GM23338 (cell line): ENCODE measurements around the gene SEMA3E. TPM values are rescaled to one million over a fixed set of nuclear protein-coding genes. Genes with fewer than 3 reads are reported as not detected.

ENCODE experiments used
- ATAC-seq: fragments of 200-7000 bp; cut with Tn5 transposase; 3 replicates; pipeline ENCODE4 v1.9.1; 2020
- DNase-seq: peaks from one replicate; pipeline ENCODE4 v3.0.0-alpha.2; 2015; ENCODE audit warnings: low spot score
- H2AFZ ChIP-seq: fragments of 200-600 bp; sonication (generic); 2 replicates; pipeline ENCODE4 v1.8.0; 2016; ENCODE audit warnings: antibody characterized with exemption, mild to moderate bottlenecking, moderate library complexity
- H3F3A ChIP-seq: fragments of 200-600 bp; sonication (generic); replicated peaks from 2 replicates; pipeline ENCODE4 v1.8.0; 2017; ENCODE audit warnings: antibody characterized with exemption, mixed run types, low read depth
- H3K27ac ChIP-seq: fragments of 200-600 bp; sonication (generic); 2 replicates; pipeline ENCODE4 v1.6.1; 2016; ENCODE audit warnings: low read depth
- H3K27me3 ChIP-seq: fragments of 200-600 bp; sonication (generic); 2 replicates; pipeline ENCODE4 v1.8.0; 2016; ENCODE audit warnings: mild to moderate bottlenecking, mixed run types, moderate library complexity; ENCODE audit not compliant: insufficient read depth
- H3K36me3 ChIP-seq: fragments of 200-600 bp; sonication (generic); 2 replicates; pipeline ENCODE4 v1.8.0; 2016; ENCODE audit warnings: mild to moderate bottlenecking; ENCODE audit not compliant: insufficient read depth
- H3K4me1 ChIP-seq: fragments of 200-600 bp; sonication (generic); 2 replicates; pipeline ENCODE4 v1.8.0; 2016; ENCODE audit warnings: mild to moderate bottlenecking, moderate library complexity; ENCODE audit not compliant: insufficient read depth
- H3K4me2 ChIP-seq: fragments of 200-600 bp; sonication (generic); 2 replicates; pipeline ENCODE4 v1.7.1; 2017; ENCODE audit warnings: mixed run types
- H3K4me3 ChIP-seq: fragments of 200-600 bp; sonication (generic); 2 replicates; pipeline ENCODE4 v1.6.1; 2016; ENCODE audit warnings: mixed run types
- H3K79me2 ChIP-seq: fragments of 200-600 bp; sonication (generic); replicated peaks from 2 replicates; pipeline ENCODE4 v1.8.0; 2017; ENCODE audit warnings: mild to moderate bottlenecking; ENCODE audit not compliant: insufficient read depth
- H3K9me2 ChIP-seq: fragments of 200-600 bp; sonication (generic); 2 replicates; pipeline ENCODE4 v1.8.0; 2017; ENCODE audit not compliant: insufficient read depth
- H4K20me1 ChIP-seq: fragments of 200-600 bp; sonication (generic); replicated peaks from 2 replicates; pipeline ENCODE4 v1.8.0; 2017; ENCODE audit warnings: mild to moderate bottlenecking; ENCODE audit not compliant: insufficient read depth
- H3K27ac Mint-ChIP-seq: 2 replicates; pipeline ENCODE4 v1.8.0; 2020; ENCODE audit warnings: inconsistent platforms, mild to moderate bottlenecking, moderate library complexity, mixed read lengths
- H3K27me3 Mint-ChIP-seq: 3 replicates; pipeline ENCODE4 v1.8.0; 2022; ENCODE audit warnings: low read depth, mild to moderate bottlenecking, moderate library complexity, mixed read lengths, inconsistent platforms; ENCODE audit not compliant: insufficient read depth, poor library complexity
- H3K36me3 Mint-ChIP-seq: 3 replicates; pipeline ENCODE4 v1.8.0; 2021; ENCODE audit warnings: low read depth, mild to moderate bottlenecking, inconsistent platforms, moderate library complexity, mixed read lengths
- H3K4me1 Mint-ChIP-seq: 3 replicates; pipeline ENCODE4 v1.8.0; 2020; ENCODE audit warnings: mild to moderate bottlenecking, inconsistent platforms, mixed read lengths
- H3K4me3 Mint-ChIP-seq: 3 replicates; pipeline ENCODE4 v1.8.0; 2021; ENCODE audit warnings: moderate library complexity, mild to moderate bottlenecking, inconsistent platforms, mixed read lengths
- H3K9me3 Mint-ChIP-seq: 3 replicates; pipeline ENCODE4 v1.8.0; 2020; ENCODE audit warnings: moderate library complexity, mild to moderate bottlenecking, inconsistent platforms, mixed read lengths
- EZH2 ChIP-seq: fragments of 200-600 bp; sonication (generic); IDR thresholded peaks from one replicate; pipeline ENCODE4 v1.8.0; 2017; ENCODE audit warnings: antibody characterized with exemption, mild to moderate bottlenecking, low read depth; ENCODE audit not compliant: unreplicated experiment
- EZH2phosphoT487 ChIP-seq: fragments of 200-600 bp; sonication (generic); IDR thresholded peaks from one replicate; pipeline ENCODE4 v1.8.1; 2018; ENCODE audit warnings: antibody characterized with exemption; ENCODE audit not compliant: unreplicated experiment
- JUNB ChIP-seq: IDR thresholded peaks from one replicate; pipeline ENCODE4 v1.6.1; 2016; ENCODE audit warnings: antibody characterized with exemption; ENCODE audit not compliant: unreplicated experiment
- NANOG ChIP-seq: IDR thresholded peaks from 2 replicates; pipeline ENCODE4 v1.6.1; 2016; ENCODE audit warnings: antibody characterized with exemption, borderline replicate concordance
- POLR2AphosphoS5 ChIP-seq: IDR thresholded peaks from 2 replicates; pipeline ENCODE4 v1.6.1; 2016; ENCODE audit warnings: antibody characterized with exemption, low read depth
- STAT1 ChIP-seq: IDR thresholded peaks from one replicate; pipeline ENCODE4 v1.6.1; 2016; ENCODE audit warnings: antibody characterized with exemption; ENCODE audit not compliant: unreplicated experiment
- ZNF114 ChIP-seq: fragments of 250-450 bp; sonication (Bioruptor Pico); IDR thresholded peaks from 2 replicates; pipeline ENCODE4 v1.5.0; 2020; ENCODE audit warnings: mild to moderate bottlenecking, moderate library complexity
- ZNF331 ChIP-seq: fragments of 250-450 bp; sonication (Bioruptor Pico); IDR thresholded peaks from 2 replicates; pipeline ENCODE4 v1.5.0; 2020; ENCODE audit warnings: low read depth, mild to moderate bottlenecking, moderate library complexity
- ZNF462 ChIP-seq: fragments of 250-450 bp; sonication (Bioruptor Pico); IDR thresholded peaks from 2 replicates; pipeline ENCODE4 v1.5.0; 2020; ENCODE audit warnings: mild to moderate bottlenecking, moderate library complexity
- polyA plus RNA-seq: library from polyadenylated mRNA; unstranded; fragments of >200 nt; fragmentation: Nextera tagmentation; extraction: Ambion mirVana; gene quantifications from 2 replicates; pipeline ENCODE4 v1.2.1, GENCODE V29; 2016
- total RNA-seq: library from RNA; depleted of rRNA; stranded (reverse); fragments of >200 nt; shearing (Covaris generic); gene quantifications from 2 replicates; pipeline ENCODE4 v1.2.3, GENCODE V29; 2014
- TF ChIP-seq, protein P1 (sequence below), 2 experiments: fragments of 200-600 bp in 1 of 2; sonication (generic) in 1 of 2; conservative IDR thresholded peaks; 2 replicates each; pipeline versions ENCODE4 v1.5.1 to v1.6.1; 2016 to 2017; ENCODE audit warnings: antibody characterized with exemption in 2 of 2, low read depth in 2 of 2, mild to moderate bottlenecking in 2 of 2, moderate library complexity in 1 of 2
- TF ChIP-seq, protein P2 (sequence below): IDR thresholded peaks from 2 replicates; pipeline ENCODE4 v1.6.1; 2016; ENCODE audit warnings: antibody characterized with exemption

The SEMA3E gene
- total and polyA plus RNA-seq, 2 experiments from 2014 or later = 5.4 to 15.7 TPM

DNA sequence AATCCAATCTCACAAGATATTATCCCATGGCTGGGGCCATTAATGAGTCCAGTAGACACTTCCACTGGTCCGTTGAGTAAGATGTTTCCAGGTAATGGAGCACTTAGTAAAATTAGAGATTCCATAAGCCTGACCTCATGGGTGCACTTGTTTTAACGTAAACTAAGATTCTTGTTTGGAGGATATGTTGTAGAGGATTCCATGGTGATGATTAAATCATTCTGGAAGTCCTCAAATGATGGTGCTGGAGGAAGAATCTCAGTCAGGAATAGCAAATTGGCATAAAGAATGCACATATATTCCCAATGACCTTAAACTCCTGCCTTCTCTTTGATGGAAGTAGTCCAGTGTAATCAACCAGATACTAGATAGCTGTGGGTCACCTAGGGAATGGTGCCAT, 324.3 kb downstream of the SEMA3E start:
- Mint-ChIP-seq H3K4me3 (no peak overlapping the region), H3K36me3 (no peaks in the 10 kb centered on the region), H3K27ac (no peak overlapping the region), H3K4me1 (peaks cover under 1% of the 10 kb centered on the region; the same call in 1 of the 3 replicates), H3K9me3 (no peaks in the 10 kb centered on the region), H3K27me3 (no peaks in the 10 kb centered on the region)
- H3K4me3 ChIP-seq = no peak overlapping the region
- no peaks in the 10 kb centered on the region for H3K27me3 ChIP-seq
- DNase-seq (no peak), ATAC-seq (no peak)
- no peaks in the 10 kb centered on the region for H4K20me1 ChIP-seq
- H3K27ac ChIP-seq = no peak overlapping the region
- no peaks in the 10 kb centered on the region for H3K79me2 ChIP-seq
- H3K36me3 ChIP-seq = no peaks in the 10 kb centered on the region
- no peaks in the 10 kb centered on the region for H3K4me1 ChIP-seq
- no peaks in the 10 kb centered on the region for H3F3A ChIP-seq
- TF ChIP-seq ZNF114 (CRISPR knock-in tag) = no peak
- no peak for TF ChIP-seq NANOG
- no peak for TF ChIP-seq ZNF331
- TF ChIP-seq, protein P1, sequence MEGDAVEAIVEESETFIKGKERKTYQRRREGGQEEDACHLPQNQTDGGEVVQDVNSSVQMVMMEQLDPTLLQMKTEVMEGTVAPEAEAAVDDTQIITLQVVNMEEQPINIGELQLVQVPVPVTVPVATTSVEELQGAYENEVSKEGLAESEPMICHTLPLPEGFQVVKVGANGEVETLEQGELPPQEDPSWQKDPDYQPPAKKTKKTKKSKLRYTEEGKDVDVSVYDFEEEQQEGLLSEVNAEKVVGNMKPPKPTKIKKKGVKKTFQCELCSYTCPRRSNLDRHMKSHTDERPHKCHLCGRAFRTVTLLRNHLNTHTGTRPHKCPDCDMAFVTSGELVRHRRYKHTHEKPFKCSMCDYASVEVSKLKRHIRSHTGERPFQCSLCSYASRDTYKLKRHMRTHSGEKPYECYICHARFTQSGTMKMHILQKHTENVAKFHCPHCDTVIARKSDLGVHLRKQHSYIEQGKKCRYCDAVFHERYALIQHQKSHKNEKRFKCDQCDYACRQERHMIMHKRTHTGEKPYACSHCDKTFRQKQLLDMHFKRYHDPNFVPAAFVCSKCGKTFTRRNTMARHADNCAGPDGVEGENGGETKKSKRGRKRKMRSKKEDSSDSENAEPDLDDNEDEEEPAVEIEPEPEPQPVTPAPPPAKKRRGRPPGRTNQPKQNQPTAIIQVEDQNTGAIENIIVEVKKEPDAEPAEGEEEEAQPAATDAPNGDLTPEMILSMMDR (conservative IDR thresholded peaks at IDR 0.05; ENCODE audit: low read depth in 2 of 2) = no peak
- TF ChIP-seq EZH2phosphoT487 = no peak
- no peak for TF ChIP-seq ZNF462 (CRISPR knock-in tag)
- TF ChIP-seq, protein P2, sequence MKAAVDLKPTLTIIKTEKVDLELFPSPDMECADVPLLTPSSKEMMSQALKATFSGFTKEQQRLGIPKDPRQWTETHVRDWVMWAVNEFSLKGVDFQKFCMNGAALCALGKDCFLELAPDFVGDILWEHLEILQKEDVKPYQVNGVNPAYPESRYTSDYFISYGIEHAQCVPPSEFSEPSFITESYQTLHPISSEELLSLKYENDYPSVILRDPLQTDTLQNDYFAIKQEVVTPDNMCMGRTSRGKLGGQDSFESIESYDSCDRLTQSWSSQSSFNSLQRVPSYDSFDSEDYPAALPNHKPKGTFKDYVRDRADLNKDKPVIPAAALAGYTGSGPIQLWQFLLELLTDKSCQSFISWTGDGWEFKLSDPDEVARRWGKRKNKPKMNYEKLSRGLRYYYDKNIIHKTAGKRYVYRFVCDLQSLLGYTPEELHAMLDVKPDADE = no peak
- no peak for TF ChIP-seq EZH2
- no peak for TF ChIP-seq JUNB
- TF ChIP-seq POLR2AphosphoS5 = no peak
- TF ChIP-seq STAT1 = no peak
- H3K9me2 ChIP-seq = no peaks in the 10 kb centered on the region
- no peak overlapping the region for H2AFZ ChIP-seq
- no peak overlapping the region for H3K4me2 ChIP-seq
